ENCODE data around the gene GABARAP. TPM values are rescaled to one million over a fixed set of nuclear protein-coding genes. Genes with fewer than 3 reads are reported as not detected.

The GABARAP gene
- total and polyA plus RNA-seq, 2 of the 13 experiments (the other 11 are each of a cell fraction or from before 2014, with no cell fraction given): 161 to 310 TPM

GRCh38 chr17:7282752-7283321 is 40.6 kb upstream of the GABARAP start (continued):
- TF ChIP-seq AGO1 (IDR thresholded peaks at IDR 0.05; ENCODE audit: low read depth, low read length, poor library complexity, severe bottlenecking) (no peak), ZNF12 (CRISPR knock-in tag; IDR thresholded peaks at IDR 0.05) (no peak), ZMYM3 (CRISPR knock-in tag; IDR thresholded peaks at IDR 0.05) (peak; percentile 66; the same call in 1 of the 2 replicates), JDP2 (CRISPR knock-in tag; IDR thresholded peaks at IDR 0.05; ENCODE audit: borderline replicate concordance) (no peak), GMEB2 (CRISPR knock-in tag; IDR thresholded peaks at IDR 0.05; ENCODE audit: low read depth) (no peak), TAF1 (CRISPR knock-in tag; IDR thresholded peaks at IDR 0.05) (no peak), GTF2F1 (IDR thresholded peaks at IDR 0.05; ENCODE audit: low read length) (no peak), ZNF234 (CRISPR knock-in tag; conservative IDR thresholded peaks at IDR 0.05) (no peak)
- TF ChIP-seq, protein P1, sequence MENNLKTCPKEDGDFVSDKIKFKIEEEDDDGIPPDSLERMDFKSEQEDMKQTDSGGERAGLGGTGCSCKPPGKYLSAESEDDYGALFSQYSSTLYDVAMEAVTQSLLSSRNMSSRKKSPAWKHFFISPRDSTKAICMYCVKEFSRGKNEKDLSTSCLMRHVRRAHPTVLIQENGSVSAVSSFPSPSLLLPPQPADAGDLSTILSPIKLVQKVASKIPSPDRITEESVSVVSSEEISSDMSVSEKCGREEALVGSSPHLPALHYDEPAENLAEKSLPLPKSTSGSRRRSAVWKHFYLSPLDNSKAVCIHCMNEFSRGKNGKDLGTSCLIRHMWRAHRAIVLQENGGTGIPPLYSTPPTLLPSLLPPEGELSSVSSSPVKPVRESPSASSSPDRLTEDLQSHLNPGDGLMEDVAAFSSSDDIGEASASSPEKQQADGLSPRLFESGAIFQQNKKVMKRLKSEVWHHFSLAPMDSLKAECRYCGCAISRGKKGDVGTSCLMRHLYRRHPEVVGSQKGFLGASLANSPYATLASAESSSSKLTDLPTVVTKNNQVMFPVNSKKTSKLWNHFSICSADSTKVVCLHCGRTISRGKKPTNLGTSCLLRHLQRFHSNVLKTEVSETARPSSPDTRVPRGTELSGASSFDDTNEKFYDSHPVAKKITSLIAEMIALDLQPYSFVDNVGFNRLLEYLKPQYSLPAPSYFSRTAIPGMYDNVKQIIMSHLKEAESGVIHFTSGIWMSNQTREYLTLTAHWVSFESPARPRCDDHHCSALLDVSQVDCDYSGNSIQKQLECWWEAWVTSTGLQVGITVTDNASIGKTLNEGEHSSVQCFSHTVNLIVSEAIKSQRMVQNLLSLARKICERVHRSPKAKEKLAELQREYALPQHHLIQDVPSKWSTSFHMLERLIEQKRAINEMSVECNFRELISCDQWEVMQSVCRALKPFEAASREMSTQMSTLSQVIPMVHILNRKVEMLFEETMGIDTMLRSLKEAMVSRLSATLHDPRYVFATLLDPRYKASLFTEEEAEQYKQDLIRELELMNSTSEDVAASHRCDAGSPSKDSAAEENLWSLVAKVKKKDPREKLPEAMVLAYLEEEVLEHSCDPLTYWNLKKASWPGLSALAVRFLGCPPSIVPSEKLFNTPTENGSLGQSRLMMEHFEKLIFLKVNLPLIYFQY (CRISPR knock-in tag; IDR thresholded peaks at IDR 0.05; ENCODE audit: borderline replicate concordance): no peak
